HFF-Myc (cell line): Measurements from ENCODE around the gene STRA6.

Experiments
- DNase-seq: peaks from one replicate; pipeline ENCODE4 v3.0.0-alpha.2; 2011; ENCODE audit warnings: low read depth; ENCODE audit errors: extremely low read depth
- H3K4me3 ChIP-seq: replicated peaks from 2 replicates; pipeline ENCODE4 v1.5.1; 2011; ENCODE audit warnings: low read depth, mild to moderate bottlenecking, control low read depth, low read length
- TF ChIP-seq, protein P1 (sequence below): IDR thresholded peaks from 2 replicates; pipeline ENCODE4 v1.5.1; 2012; ENCODE audit warnings: mild to moderate bottlenecking, low read depth, low read length, control low read depth; ENCODE audit errors: missing control alignments

Gene STRA6

GRCh38 chr15:74234598-74234875 is 31.9 kb upstream of the STRA6 start:
- no peak for DNase-seq
- TF ChIP-seq, protein P1, sequence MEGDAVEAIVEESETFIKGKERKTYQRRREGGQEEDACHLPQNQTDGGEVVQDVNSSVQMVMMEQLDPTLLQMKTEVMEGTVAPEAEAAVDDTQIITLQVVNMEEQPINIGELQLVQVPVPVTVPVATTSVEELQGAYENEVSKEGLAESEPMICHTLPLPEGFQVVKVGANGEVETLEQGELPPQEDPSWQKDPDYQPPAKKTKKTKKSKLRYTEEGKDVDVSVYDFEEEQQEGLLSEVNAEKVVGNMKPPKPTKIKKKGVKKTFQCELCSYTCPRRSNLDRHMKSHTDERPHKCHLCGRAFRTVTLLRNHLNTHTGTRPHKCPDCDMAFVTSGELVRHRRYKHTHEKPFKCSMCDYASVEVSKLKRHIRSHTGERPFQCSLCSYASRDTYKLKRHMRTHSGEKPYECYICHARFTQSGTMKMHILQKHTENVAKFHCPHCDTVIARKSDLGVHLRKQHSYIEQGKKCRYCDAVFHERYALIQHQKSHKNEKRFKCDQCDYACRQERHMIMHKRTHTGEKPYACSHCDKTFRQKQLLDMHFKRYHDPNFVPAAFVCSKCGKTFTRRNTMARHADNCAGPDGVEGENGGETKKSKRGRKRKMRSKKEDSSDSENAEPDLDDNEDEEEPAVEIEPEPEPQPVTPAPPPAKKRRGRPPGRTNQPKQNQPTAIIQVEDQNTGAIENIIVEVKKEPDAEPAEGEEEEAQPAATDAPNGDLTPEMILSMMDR = no peak
- H3K4me3 ChIP-seq = no peak overlapping the region

- TF ChIP-seq, protein P1 = no peak
- no peak overlapping the region for H3K4me3 ChIP-seq
- DNase-seq = no peak
Measured at GRCh38 chr15:74233851-74234597, 31.4 kb upstream of the STRA6 start.

DNA sequence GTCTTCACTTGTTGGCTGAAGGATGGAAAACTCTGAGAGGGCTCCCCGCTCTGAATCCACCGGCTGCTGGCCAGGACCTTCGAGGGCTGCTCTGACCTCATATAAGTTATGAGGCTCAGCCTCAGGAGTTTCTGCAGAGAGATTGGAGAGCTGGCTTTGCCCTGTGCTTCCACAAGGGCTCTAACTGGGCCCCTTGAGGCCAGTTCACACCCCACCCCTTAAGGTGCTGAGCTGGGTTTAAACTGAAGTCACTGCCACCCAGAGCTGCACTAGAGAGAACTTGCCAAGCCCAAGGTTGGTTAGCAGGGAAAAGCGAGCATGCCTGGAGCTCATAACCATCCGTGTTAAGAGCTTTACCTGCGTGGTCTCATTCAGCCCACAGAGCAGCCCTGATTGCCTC is 30.8 kb upstream of the STRA6 start:
- TF ChIP-seq, protein P1 = no peak
- DNase-seq = no peak
- H3K4me3 ChIP-seq = no peak overlapping the region

DNA sequence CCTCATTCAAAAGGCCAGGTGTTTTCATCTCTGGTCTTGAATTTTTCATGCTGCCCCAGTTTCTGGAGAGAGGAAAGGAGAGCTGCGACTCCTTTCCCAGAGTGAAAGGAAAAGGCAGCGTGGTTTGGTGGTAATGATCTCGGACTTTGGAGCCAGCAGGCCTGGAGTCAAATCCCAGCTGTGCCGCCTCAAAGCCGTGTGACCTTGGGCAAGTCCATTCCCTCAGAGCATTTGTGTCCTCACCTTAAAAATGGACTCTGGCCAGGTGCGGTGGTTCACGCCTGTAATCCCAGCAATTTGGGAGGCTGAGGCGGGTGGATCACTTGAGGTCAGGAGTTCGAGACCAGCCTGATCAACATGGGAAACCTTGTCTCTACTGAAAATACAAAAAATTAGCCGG is 28.9 kb upstream of the STRA6 start:
- DNase-seq = no peak
- TF ChIP-seq, protein P1 = no peak
- no peak overlapping the region for H3K4me3 ChIP-seq

GRCh38 chr15:74229686-74230085 is 27.1 kb upstream of the STRA6 start:
- TF ChIP-seq, protein P1 = no peak
- no peak for DNase-seq

GRCh38 chr15:74228723-74229081 is 26.1 kb upstream of the STRA6 start:
- no peak for DNase-seq
- TF ChIP-seq, protein P1 = no peak
- no peak overlapping the region for H3K4me3 ChIP-seq

More at GRCh38 chr15:74229686-74230085, 27.1 kb upstream of the STRA6 start:
- no peak overlapping the region for H3K4me3 ChIP-seq
